Body of pancreas (tissue), 4 donors: ENCODE data around the gene SLC26A2. TPM values are rescaled to one million over a fixed set of nuclear protein-coding genes. Genes with fewer than 3 reads are reported as not detected.

Experiments used
- ATAC-seq: fragments of 150-250 bp; one replicate; pipeline ENCODE4 v1.9.1; 2016
- DNase-seq, 4 donors: peaks; one replicate each; pipeline ENCODE4 v3.0.0-alpha.2; 2019
- H3K27ac ChIP-seq, 4 donors: fragments of 200-600 bp; sonication (generic); 1 replicate in 3 of 4; 2 replicates in 1 of 4; pipeline versions ENCODE4 v1.5.1 to v1.6.1; 2016 to 2019; ENCODE audit warnings: mild to moderate bottlenecking in 1 of 4, mixed read lengths in 1 of 4, moderate library complexity in 1 of 4
- H3K27me3 ChIP-seq, 2 donors: fragments of 200-600 bp; sonication (generic); one replicate each; pipeline ENCODE4 v1.6.0; 2016; ENCODE audit warnings: mild to moderate bottlenecking in 1 of 2
- H3K36me3 ChIP-seq, 2 donors: fragments of 200-600 bp; sonication (generic); replicated peaks in 1 of 2; 2 replicates each; pipeline ENCODE4 v1.5.1; 2016; ENCODE audit warnings: low read depth in 2 of 2; ENCODE audit not compliant: insufficient read depth in 1 of 2
- H3K4me1 ChIP-seq: fragments of 200-600 bp; sonication (generic); one replicate; pipeline ENCODE4 v1.6.0; 2016
- H3K4me3 ChIP-seq, 2 donors: fragments of 200-600 bp; sonication (generic); 1 replicate in 1 of 2; 2 replicates in 1 of 2; pipeline ENCODE4 v1.5.1; 2016 to 2019
- H3K9me3 ChIP-seq, 3 donors: fragments of 200-600 bp; sonication (generic); 1 replicate in 2 of 3; 2 replicates in 1 of 3; pipeline ENCODE4 v1.5.1; 2016
- POLR2A ChIP-seq, 3 donors: fragments of 450-650 bp; IDR thresholded peaks; one replicate each; pipeline ENCODE4 v1.6.1; 2016; ENCODE audit warnings: antibody characterized with exemption in 3 of 3, mild to moderate bottlenecking in 2 of 3
- WGBS, 2 donors: methylation state at CpG; one replicate each; pipeline ENCODE4 v1.1.5; 2017; 5-methylcytosine and 5-hydroxymethylcytosine counted together
- intact Hi-C: fragments of 100-400 bp; cut with DNase I; formaldehyde crosslinking; loops from one replicate; pipeline ENCODE4 v1.15.1; 2023
- total RNA-seq, 2 donors: library from RNA; depleted of rRNA; stranded (reverse); fragments of >200 nt; gene quantifications; one replicate each; pipeline ENCODE4 v1.1.0, GENCODE V29; 2016
- TF ChIP-seq, protein P1 (sequence below), 7 experiments: fragments of 450-650 bp in 4 of 7; fragments of 200-600 bp in 3 of 7; sonication (generic) in 3 of 7; IDR thresholded peaks; one replicate each; pipeline ENCODE4 v1.5.1; 2016 to 2019; ENCODE audit warnings: antibody characterized with exemption in 7 of 7

SLC26A2 gene
- total RNA-seq, 2 donors from 2014 or later, result 2.3 to 6.5 TPM

- Histone ChIP-seq H3K4me3 (peak overlapping the region in 1 of 2 donors; percentile 45), H3K36me3 (no peaks in the 10 kb centered on the region), H3K4me1 (peaks cover 18% of the 10 kb centered on the region), H3K9me3 (no peaks in the 10 kb centered on the region), H3K27me3 (no peaks in the 10 kb centered on the region), H3K27ac (peak overlapping the region; percentile 82 to 91 (median 89))
- TF ChIP-seq, protein P1, sequence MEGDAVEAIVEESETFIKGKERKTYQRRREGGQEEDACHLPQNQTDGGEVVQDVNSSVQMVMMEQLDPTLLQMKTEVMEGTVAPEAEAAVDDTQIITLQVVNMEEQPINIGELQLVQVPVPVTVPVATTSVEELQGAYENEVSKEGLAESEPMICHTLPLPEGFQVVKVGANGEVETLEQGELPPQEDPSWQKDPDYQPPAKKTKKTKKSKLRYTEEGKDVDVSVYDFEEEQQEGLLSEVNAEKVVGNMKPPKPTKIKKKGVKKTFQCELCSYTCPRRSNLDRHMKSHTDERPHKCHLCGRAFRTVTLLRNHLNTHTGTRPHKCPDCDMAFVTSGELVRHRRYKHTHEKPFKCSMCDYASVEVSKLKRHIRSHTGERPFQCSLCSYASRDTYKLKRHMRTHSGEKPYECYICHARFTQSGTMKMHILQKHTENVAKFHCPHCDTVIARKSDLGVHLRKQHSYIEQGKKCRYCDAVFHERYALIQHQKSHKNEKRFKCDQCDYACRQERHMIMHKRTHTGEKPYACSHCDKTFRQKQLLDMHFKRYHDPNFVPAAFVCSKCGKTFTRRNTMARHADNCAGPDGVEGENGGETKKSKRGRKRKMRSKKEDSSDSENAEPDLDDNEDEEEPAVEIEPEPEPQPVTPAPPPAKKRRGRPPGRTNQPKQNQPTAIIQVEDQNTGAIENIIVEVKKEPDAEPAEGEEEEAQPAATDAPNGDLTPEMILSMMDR (IDR thresholded peaks at IDR 0.05), result peak; percentile 10 to 61 (median 34)
- TF ChIP-seq POLR2A (IDR thresholded peaks at IDR 0.05), result no peak
- no peak for ATAC-seq
- intact Hi-C loops, result no loop called here
- 41 to 44% methylated on average over 14 of the region's 14 CpGs for whole genome bisulfite sequencing, 2 donors
- peak in 1 of 4 donors; percentile 18 for DNase-seq
Measured at GRCh38 chr5:149959406-149960236, 937 bp upstream of the SLC26A2 start.

- peaks cover 18% of the 10 kb centered on the region for H3K4me1 ChIP-seq
- H3K27me3 ChIP-seq, result no peaks in the 10 kb centered on the region
- H3K36me3 ChIP-seq, result no peaks in the 10 kb centered on the region
- no peak for DNase-seq
- WGBS, 2 donors, result 9 to 12% methylated on average over 23 of the region's 23 CpGs
- no peaks in the 10 kb centered on the region for H3K9me3 ChIP-seq
- TF ChIP-seq POLR2A (IDR thresholded peaks at IDR 0.05), result no peak
- TF ChIP-seq, protein P1 (IDR thresholded peaks at IDR 0.05), result peak in 1 of 7 experiments; percentile 1
- intact Hi-C loops, result no loop called here
- H3K27ac ChIP-seq, result peak overlapping the region; percentile 8 to 91 (median 80)
- peak overlapping the region; percentile 45 to 79 for H3K4me3 ChIP-seq
- peak; percentile 5 for ATAC-seq
Measured at GRCh38 chr5:149961186-149961685, 678 bp downstream of the SLC26A2 start.

- no peak for ATAC-seq
Measured at GRCh38 chr5:149961957-149962409, 1.4 kb downstream of the SLC26A2 start.

GRCh38 chr5:149962601-149963300 lies 2.2 kb downstream of the SLC26A2 start:
- DNase-seq, result no peak
- Histone ChIP-seq H3K4me1 (peaks cover 18% of the 10 kb centered on the region), H3K4me3 (no peak overlapping the region), H3K36me3 (no peaks in the 10 kb centered on the region), H3K27me3 (no peaks in the 10 kb centered on the region), H3K27ac (no peak overlapping the region), H3K9me3 (no peaks in the 10 kb centered on the region)
- TF ChIP-seq, protein P1 (IDR thresholded peaks at IDR 0.05), result no peak
- TF ChIP-seq POLR2A (IDR thresholded peaks at IDR 0.05), result no peak
- ATAC-seq, result no peak
- intact Hi-C loops, result no loop called here
- 90 to 92% methylated on average over 5 of the region's 5 CpGs for WGBS, 2 donors

More at GRCh38 chr5:149961957-149962409, 1.4 kb downstream of the SLC26A2 start:
- Histone ChIP-seq H3K36me3 (no peaks in the 10 kb centered on the region), H3K9me3 (no peaks in the 10 kb centered on the region), H3K27ac (no peak overlapping the region), H3K27me3 (no peaks in the 10 kb centered on the region), H3K4me3 (no peak overlapping the region), H3K4me1 (peaks cover 18% of the 10 kb centered on the region)
- intact Hi-C loops, result no loop called here
- no peak for TF ChIP-seq POLR2A (IDR thresholded peaks at IDR 0.05)
- TF ChIP-seq, protein P1 (IDR thresholded peaks at IDR 0.05), result peak in 5 of 7 experiments; percentile 20 to 35 (median 24)
- DNase-seq, result no peak
- WGBS, 2 donors, result 66 to 78% methylated on average over 5 to 6 of the region's 6 CpGs
